Measurements from ENCODE around the gene CLDN20. TPM values are rescaled to one million over a fixed set of nuclear protein-coding genes. Genes with fewer than 3 reads are reported as not detected.
"Not testable (repeated sequence)": the region's sequence is repeated elsewhere in the genome, so short reads cannot be mapped to it uniquely, and the experiment has no call there.

Gene CLDN20
- total RNA-seq, 2 experiments from 2014 or later = not detected

- H3K36me3 Mint-ChIP-seq (ENCODE audit: low read depth) = no peaks in the 10 kb centered on the region
- H3K27me3 Mint-ChIP-seq (ENCODE audit: low read depth) = peaks cover 12% of the 10 kb centered on the region
- H3K4me1 Mint-ChIP-seq (ENCODE audit: low read depth) = peaks cover 18% of the 10 kb centered on the region
- CTCF ChIA-PET = no interaction called here
- H3K9me3 Mint-ChIP-seq = peaks cover 4% of the 10 kb centered on the region
- H3K4me3 Mint-ChIP-seq = no peak overlapping the region
- no peak for DNase-seq
- intact Hi-C loops (cut with micrococcal nuclease) = no loop called here
- no peak overlapping the region for H3K27ac Mint-ChIP-seq
These were observed 35.2 kb upstream of the CLDN20 start for GRCh38 chr6:155228546-155229166.

- intact Hi-C loops (cut with micrococcal nuclease); CTCF ChIA-PET; H3K27ac Mint-ChIP-seq; H3K4me1 Mint-ChIP-seq (ENCODE audit: low read depth); H3K9me3 Mint-ChIP-seq; H3K36me3 Mint-ChIP-seq (ENCODE audit: low read depth); H3K4me3 Mint-ChIP-seq; DNase-seq: not testable (repeated sequence)
- peaks cover 13% of the 10 kb centered on the region for H3K27me3 Mint-ChIP-seq (ENCODE audit: low read depth)
These were observed 32.8 kb upstream of the CLDN20 start for GRCh38 chr6:155230975-155231374.

GRCh38 chr6:155232848-155233247 lies 31.0 kb upstream of the CLDN20 start:
- peaks cover 3% of the 10 kb centered on the region for H3K27me3 Mint-ChIP-seq (ENCODE audit: low read depth)
- H3K9me3 Mint-ChIP-seq = peaks cover 4% of the 10 kb centered on the region
- CTCF ChIA-PET = interaction anchor here (0.8 kb wide), 1 partner anchor 55 kb away, joined by 4 read pairs; no protein-coding TSS in a partner anchor
- no peaks in the 10 kb centered on the region for H3K36me3 Mint-ChIP-seq (ENCODE audit: low read depth)
- no peak for DNase-seq
- H3K4me1 Mint-ChIP-seq (ENCODE audit: low read depth) = no peaks in the 10 kb centered on the region
- H3K27ac Mint-ChIP-seq = no peak overlapping the region
- intact Hi-C loops (cut with micrococcal nuclease) = no loop called here
- no peak overlapping the region for H3K4me3 Mint-ChIP-seq

- intact Hi-C loops (cut with micrococcal nuclease) = no loop called here
- H3K27me3 Mint-ChIP-seq (ENCODE audit: low read depth) = peaks cover 11% of the 10 kb centered on the region
- no peaks in the 10 kb centered on the region for H3K4me1 Mint-ChIP-seq (ENCODE audit: low read depth)
- H3K4me3 Mint-ChIP-seq = no peak overlapping the region
- no peak for DNase-seq
- no peak overlapping the region for H3K27ac Mint-ChIP-seq
- H3K36me3 Mint-ChIP-seq (ENCODE audit: low read depth) = no peaks in the 10 kb centered on the region
- H3K9me3 Mint-ChIP-seq = peaks cover 9% of the 10 kb centered on the region
- CTCF ChIA-PET = interaction anchor here (0.8 to 1.3 kb wide), 3 partner anchors 57 to 329 kb away, joined by 3 to 4 read pairs (median 3); no protein-coding TSS in a partner anchor
These were observed 29.6 kb upstream of the CLDN20 start for GRCh38 chr6:155234167-155234566.

- Mint-ChIP-seq H3K4me3 (no peak overlapping the region), H3K27ac (no peak overlapping the region), H3K9me3 (peaks cover 7% of the 10 kb centered on the region), H3K36me3 (ENCODE audit: low read depth) (no peaks in the 10 kb centered on the region), H3K27me3 (ENCODE audit: low read depth) (peaks cover 11% of the 10 kb centered on the region), H3K4me1 (ENCODE audit: low read depth) (no peaks in the 10 kb centered on the region)
- CTCF ChIA-PET = interaction anchor here (1.0 to 1.3 kb wide), 2 partner anchors 57 to 330 kb away, joined by 3 to 4 read pairs; no protein-coding TSS in a partner anchor
- no peak for DNase-seq
- intact Hi-C loops (cut with micrococcal nuclease) = no loop called here
These were observed 29.1 kb upstream of the CLDN20 start for GRCh38 chr6:155234687-155235086.

- Mint-ChIP-seq H3K36me3 (ENCODE audit: low read depth) (no peaks in the 10 kb centered on the region), H3K9me3 (peaks cover 5% of the 10 kb centered on the region), H3K4me3 (no peak overlapping the region), H3K27me3 (ENCODE audit: low read depth) (peaks cover 11% of the 10 kb centered on the region), H3K27ac (no peak overlapping the region), H3K4me1 (ENCODE audit: low read depth) (no peaks in the 10 kb centered on the region)
- intact Hi-C loops (cut with micrococcal nuclease) = no loop called here
- DNase-seq = no peak
- CTCF ChIA-PET = interaction anchor here (1.3 to 1.6 kb wide), 2 partner anchors 8 to 57 kb away, joined by 4 read pairs; no protein-coding TSS in a partner anchor
These were observed 28.7 kb upstream of the CLDN20 start for GRCh38 chr6:155235087-155235486.

GRCh38 chr6:155237613-155238012 lies 26.2 kb upstream of the CLDN20 start:
- Mint-ChIP-seq H3K27ac (no peak overlapping the region), H3K4me1 (ENCODE audit: low read depth) (no peaks in the 10 kb centered on the region), H3K27me3 (ENCODE audit: low read depth) (peaks cover 13% of the 10 kb centered on the region), H3K4me3 (no peak overlapping the region), H3K9me3 (peaks cover 5% of the 10 kb centered on the region), H3K36me3 (ENCODE audit: low read depth) (no peaks in the 10 kb centered on the region)
- DNase-seq = no peak
- intact Hi-C loops (cut with micrococcal nuclease) = no loop called here
- CTCF ChIA-PET = interaction anchor here (1.4 kb wide), 1 partner anchor 12 kb away, joined by 3 read pairs; no protein-coding TSS in a partner anchor

- H3K27me3 Mint-ChIP-seq (ENCODE audit: low read depth) = peaks cover 11% of the 10 kb centered on the region
- no peaks in the 10 kb centered on the region for H3K4me1 Mint-ChIP-seq (ENCODE audit: low read depth)
- intact Hi-C loops (cut with micrococcal nuclease) = no loop called here
- no peak overlapping the region for H3K27ac Mint-ChIP-seq
- H3K9me3 Mint-ChIP-seq = peaks cover 5% of the 10 kb centered on the region
- no peak overlapping the region for H3K4me3 Mint-ChIP-seq
- CTCF ChIA-PET = interaction anchor here (0.6 to 1.1 kb wide), 2 partner anchors 10 to 65 kb away, joined by 3 to 4 read pairs; no protein-coding TSS in a partner anchor
- DNase-seq = no peak
- no peaks in the 10 kb centered on the region for H3K36me3 Mint-ChIP-seq (ENCODE audit: low read depth)
These were observed 22.8 kb upstream of the CLDN20 start for GRCh38 chr6:155240905-155241600.

- Mint-ChIP-seq H3K27ac (no peak overlapping the region), H3K9me3 (peaks cover 5% of the 10 kb centered on the region), H3K4me1 (ENCODE audit: low read depth) (no peaks in the 10 kb centered on the region), H3K36me3 (ENCODE audit: low read depth) (peaks cover 2% of the 10 kb centered on the region), H3K4me3 (no peak overlapping the region), H3K27me3 (ENCODE audit: low read depth) (peaks cover 10% of the 10 kb centered on the region)
- DNase-seq = no peak
- intact Hi-C loops (cut with micrococcal nuclease) = no loop called here
- CTCF ChIA-PET = interaction anchor here (0.6 to 1.1 kb wide), 3 partner anchors 9 to 66 kb away, joined by 3 to 4 read pairs (median 3); no protein-coding TSS in a partner anchor
These were observed 21.8 kb upstream of the CLDN20 start for GRCh38 chr6:155241966-155242365.

- H3K4me3 Mint-ChIP-seq = no peak overlapping the region
- H3K36me3 Mint-ChIP-seq (ENCODE audit: low read depth) = peaks cover 15% of the 10 kb centered on the region
- CTCF ChIA-PET = no interaction called here
These were observed 19.4 kb upstream of the CLDN20 start for GRCh38 chr6:155244434-155244833.

GRCh38 chr6:155245193-155245592 lies 18.6 kb upstream of the CLDN20 start:
- no peaks in the 10 kb centered on the region for H3K4me1 Mint-ChIP-seq (ENCODE audit: low read depth)
- peaks cover 21% of the 10 kb centered on the region for H3K36me3 Mint-ChIP-seq (ENCODE audit: low read depth)
- CTCF ChIA-PET = no interaction called here

More at GRCh38 chr6:155244434-155244833, 19.4 kb upstream of the CLDN20 start:
- Mint-ChIP-seq H3K27ac (no peak overlapping the region), H3K9me3 (no peaks in the 10 kb centered on the region), H3K4me1 (ENCODE audit: low read depth) (no peaks in the 10 kb centered on the region), H3K27me3 (ENCODE audit: low read depth) (peaks cover 2% of the 10 kb centered on the region)
- intact Hi-C loops (cut with micrococcal nuclease) = no loop called here
- DNase-seq = no peak

GRCh38 chr6:155245831-155246230 lies 18.0 kb upstream of the CLDN20 start:
- Mint-ChIP-seq H3K4me3 (no peak overlapping the region), H3K9me3 (no peaks in the 10 kb centered on the region), H3K36me3 (ENCODE audit: low read depth) (peaks cover 26% of the 10 kb centered on the region), H3K4me1 (ENCODE audit: low read depth) (no peaks in the 10 kb centered on the region), H3K27me3 (ENCODE audit: low read depth) (peaks cover 2% of the 10 kb centered on the region), H3K27ac (no peak overlapping the region)
- CTCF ChIA-PET = interaction anchor here (0.7 kb wide), 2 partner anchors 21 to 49 kb away, joined by 3 to 6 read pairs; no protein-coding TSS in a partner anchor
- DNase-seq = no peak
- intact Hi-C loops (cut with micrococcal nuclease) = loop anchor here (5.0 kb wide), 1 partner anchor 569 kb away; no protein-coding TSS in a partner anchor

More at GRCh38 chr6:155245193-155245592, 18.6 kb upstream of the CLDN20 start:
- no peak for DNase-seq
- peaks cover 2% of the 10 kb centered on the region for H3K27me3 Mint-ChIP-seq (ENCODE audit: low read depth)
- H3K27ac Mint-ChIP-seq = no peak overlapping the region
- intact Hi-C loops (cut with micrococcal nuclease) = loop anchor here (5.0 kb wide), 1 partner anchor 568 kb away; no protein-coding TSS in a partner anchor
- H3K4me3 Mint-ChIP-seq = no peak overlapping the region
- H3K9me3 Mint-ChIP-seq = no peaks in the 10 kb centered on the region

All from activated naive CD4-positive, alpha-beta T cell treated with anti-CD3 and anti-CD28 coated beads for 36 hours (primary cell).